GM23338 (cell line): ENCODE measurements around the gene LRBA.
"Not testable (repeated sequence)": the region's sequence is repeated elsewhere in the genome, so short reads cannot be mapped to it uniquely, and the experiment has no call there.

Experiments used
- CREB1 ChIP-seq: fragments of 250-450 bp; sonication (Bioruptor Pico); IDR thresholded peaks from 2 replicates; pipeline ENCODE4 v1.5.0; 2020; ENCODE audit warnings: low read depth, mild to moderate bottlenecking, moderate library complexity
- EZH2 ChIP-seq: fragments of 200-600 bp; sonication (generic); IDR thresholded peaks from one replicate; pipeline ENCODE4 v1.8.0; 2017; ENCODE audit warnings: antibody characterized with exemption, mild to moderate bottlenecking, low read depth; ENCODE audit not compliant: unreplicated experiment
- EZH2phosphoT487 ChIP-seq: fragments of 200-600 bp; sonication (generic); IDR thresholded peaks from one replicate; pipeline ENCODE4 v1.8.1; 2018; ENCODE audit warnings: antibody characterized with exemption; ENCODE audit not compliant: unreplicated experiment
- JUNB ChIP-seq: IDR thresholded peaks from one replicate; pipeline ENCODE4 v1.6.1; 2016; ENCODE audit warnings: antibody characterized with exemption; ENCODE audit not compliant: unreplicated experiment
- NANOG ChIP-seq: IDR thresholded peaks from 2 replicates; pipeline ENCODE4 v1.6.1; 2016; ENCODE audit warnings: antibody characterized with exemption, borderline replicate concordance
- POLR2AphosphoS5 ChIP-seq: IDR thresholded peaks from 2 replicates; pipeline ENCODE4 v1.6.1; 2016; ENCODE audit warnings: antibody characterized with exemption, low read depth
- STAT1 ChIP-seq: IDR thresholded peaks from one replicate; pipeline ENCODE4 v1.6.1; 2016; ENCODE audit warnings: antibody characterized with exemption; ENCODE audit not compliant: unreplicated experiment
- ZNF114 ChIP-seq: fragments of 250-450 bp; sonication (Bioruptor Pico); IDR thresholded peaks from 2 replicates; pipeline ENCODE4 v1.5.0; 2020; ENCODE audit warnings: mild to moderate bottlenecking, moderate library complexity
- TF ChIP-seq, protein P1 (sequence below), 2 experiments: fragments of 200-600 bp in 1 of 2; sonication (generic) in 1 of 2; conservative IDR thresholded peaks; 2 replicates each; pipeline versions ENCODE4 v1.5.1 to v1.6.1; 2016 to 2017; ENCODE audit warnings: antibody characterized with exemption in 2 of 2, low read depth in 2 of 2, mild to moderate bottlenecking in 2 of 2, moderate library complexity in 1 of 2
- TF ChIP-seq, protein P2 (sequence below): IDR thresholded peaks from one replicate; pipeline ENCODE4 v1.6.1; 2018; ENCODE audit warnings: antibody characterized with exemption; ENCODE audit not compliant: unreplicated experiment
- TF ChIP-seq, protein P3 (sequence below): IDR thresholded peaks from 2 replicates; pipeline ENCODE4 v1.6.1; 2016; ENCODE audit warnings: antibody characterized with exemption

DNA sequence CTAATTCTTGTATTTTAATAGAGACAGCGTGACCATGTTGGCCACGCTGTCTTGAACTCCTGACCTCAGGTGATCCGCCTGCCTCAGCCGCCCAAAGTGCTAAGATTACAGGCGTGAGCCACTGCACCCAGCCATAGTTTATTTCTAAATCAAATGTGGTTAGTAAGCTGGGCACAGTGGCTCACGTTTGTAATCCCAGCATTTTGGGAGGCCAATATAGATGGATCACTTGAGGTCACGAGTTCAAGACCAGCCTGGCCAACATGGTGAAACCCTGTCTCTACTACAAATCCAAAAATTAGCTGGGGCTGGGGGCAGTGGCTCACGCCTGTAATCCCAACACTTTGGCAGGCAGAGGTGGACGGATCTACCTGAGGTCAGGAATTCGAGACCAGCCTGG is 13.9 kb upstream of the LRBA start:
- not testable (repeated sequence) for TF ChIP-seq EZH2; POLR2AphosphoS5; STAT1; EZH2phosphoT487; CREB1 (CRISPR knock-in tag); NANOG; JUNB; ZNF114 (CRISPR knock-in tag)
- TF ChIP-seq, protein P1, sequence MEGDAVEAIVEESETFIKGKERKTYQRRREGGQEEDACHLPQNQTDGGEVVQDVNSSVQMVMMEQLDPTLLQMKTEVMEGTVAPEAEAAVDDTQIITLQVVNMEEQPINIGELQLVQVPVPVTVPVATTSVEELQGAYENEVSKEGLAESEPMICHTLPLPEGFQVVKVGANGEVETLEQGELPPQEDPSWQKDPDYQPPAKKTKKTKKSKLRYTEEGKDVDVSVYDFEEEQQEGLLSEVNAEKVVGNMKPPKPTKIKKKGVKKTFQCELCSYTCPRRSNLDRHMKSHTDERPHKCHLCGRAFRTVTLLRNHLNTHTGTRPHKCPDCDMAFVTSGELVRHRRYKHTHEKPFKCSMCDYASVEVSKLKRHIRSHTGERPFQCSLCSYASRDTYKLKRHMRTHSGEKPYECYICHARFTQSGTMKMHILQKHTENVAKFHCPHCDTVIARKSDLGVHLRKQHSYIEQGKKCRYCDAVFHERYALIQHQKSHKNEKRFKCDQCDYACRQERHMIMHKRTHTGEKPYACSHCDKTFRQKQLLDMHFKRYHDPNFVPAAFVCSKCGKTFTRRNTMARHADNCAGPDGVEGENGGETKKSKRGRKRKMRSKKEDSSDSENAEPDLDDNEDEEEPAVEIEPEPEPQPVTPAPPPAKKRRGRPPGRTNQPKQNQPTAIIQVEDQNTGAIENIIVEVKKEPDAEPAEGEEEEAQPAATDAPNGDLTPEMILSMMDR (conservative IDR thresholded peaks at IDR 0.05; ENCODE audit: low read depth in 2 of 2) = not testable (repeated sequence)
- TF ChIP-seq, protein P2, sequence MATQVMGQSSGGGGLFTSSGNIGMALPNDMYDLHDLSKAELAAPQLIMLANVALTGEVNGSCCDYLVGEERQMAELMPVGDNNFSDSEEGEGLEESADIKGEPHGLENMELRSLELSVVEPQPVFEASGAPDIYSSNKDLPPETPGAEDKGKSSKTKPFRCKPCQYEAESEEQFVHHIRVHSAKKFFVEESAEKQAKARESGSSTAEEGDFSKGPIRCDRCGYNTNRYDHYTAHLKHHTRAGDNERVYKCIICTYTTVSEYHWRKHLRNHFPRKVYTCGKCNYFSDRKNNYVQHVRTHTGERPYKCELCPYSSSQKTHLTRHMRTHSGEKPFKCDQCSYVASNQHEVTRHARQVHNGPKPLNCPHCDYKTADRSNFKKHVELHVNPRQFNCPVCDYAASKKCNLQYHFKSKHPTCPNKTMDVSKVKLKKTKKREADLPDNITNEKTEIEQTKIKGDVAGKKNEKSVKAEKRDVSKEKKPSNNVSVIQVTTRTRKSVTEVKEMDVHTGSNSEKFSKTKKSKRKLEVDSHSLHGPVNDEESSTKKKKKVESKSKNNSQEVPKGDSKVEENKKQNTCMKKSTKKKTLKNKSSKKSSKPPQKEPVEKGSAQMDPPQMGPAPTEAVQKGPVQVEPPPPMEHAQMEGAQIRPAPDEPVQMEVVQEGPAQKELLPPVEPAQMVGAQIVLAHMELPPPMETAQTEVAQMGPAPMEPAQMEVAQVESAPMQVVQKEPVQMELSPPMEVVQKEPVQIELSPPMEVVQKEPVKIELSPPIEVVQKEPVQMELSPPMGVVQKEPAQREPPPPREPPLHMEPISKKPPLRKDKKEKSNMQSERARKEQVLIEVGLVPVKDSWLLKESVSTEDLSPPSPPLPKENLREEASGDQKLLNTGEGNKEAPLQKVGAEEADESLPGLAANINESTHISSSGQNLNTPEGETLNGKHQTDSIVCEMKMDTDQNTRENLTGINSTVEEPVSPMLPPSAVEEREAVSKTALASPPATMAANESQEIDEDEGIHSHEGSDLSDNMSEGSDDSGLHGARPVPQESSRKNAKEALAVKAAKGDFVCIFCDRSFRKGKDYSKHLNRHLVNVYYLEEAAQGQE = not testable (repeated sequence)
- TF ChIP-seq, protein P3, sequence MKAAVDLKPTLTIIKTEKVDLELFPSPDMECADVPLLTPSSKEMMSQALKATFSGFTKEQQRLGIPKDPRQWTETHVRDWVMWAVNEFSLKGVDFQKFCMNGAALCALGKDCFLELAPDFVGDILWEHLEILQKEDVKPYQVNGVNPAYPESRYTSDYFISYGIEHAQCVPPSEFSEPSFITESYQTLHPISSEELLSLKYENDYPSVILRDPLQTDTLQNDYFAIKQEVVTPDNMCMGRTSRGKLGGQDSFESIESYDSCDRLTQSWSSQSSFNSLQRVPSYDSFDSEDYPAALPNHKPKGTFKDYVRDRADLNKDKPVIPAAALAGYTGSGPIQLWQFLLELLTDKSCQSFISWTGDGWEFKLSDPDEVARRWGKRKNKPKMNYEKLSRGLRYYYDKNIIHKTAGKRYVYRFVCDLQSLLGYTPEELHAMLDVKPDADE = not testable (repeated sequence)
